ENCODE results near the gene KIF20A.
A peak's percentile ranks its signal among the peaks of the same experiment; 100 is the strongest.
"Not testable (repeated sequence)": the region's sequence is repeated elsewhere in the genome, so short reads cannot be mapped to it uniquely, and the experiment has no call there.

Gene KIF20A

GRCh38 chr5:138182808-138183207, 3.9 kb downstream of the KIF20A start:
- Histone ChIP-seq H3K9me3 (no peaks in the 10 kb centered on the region), H3K36me3 (peaks cover 73% of the 10 kb centered on the region), H4K20me1 (peaks cover 55% of the 10 kb centered on the region), H3K27ac (no peak overlapping the region), H3K4me3 (no peak overlapping the region), H3K4me1 (peaks cover 20% of the 10 kb centered on the region), H3K9ac (no peak overlapping the region; the same call in 1 of the 2 replicates), H3K27me3 (no peaks in the 10 kb centered on the region), H3K4me2 (no peak overlapping the region)
- TF ChIP-seq Cebpa-rat (IDR thresholded peaks at IDR 0.05) = no peak

DNA sequence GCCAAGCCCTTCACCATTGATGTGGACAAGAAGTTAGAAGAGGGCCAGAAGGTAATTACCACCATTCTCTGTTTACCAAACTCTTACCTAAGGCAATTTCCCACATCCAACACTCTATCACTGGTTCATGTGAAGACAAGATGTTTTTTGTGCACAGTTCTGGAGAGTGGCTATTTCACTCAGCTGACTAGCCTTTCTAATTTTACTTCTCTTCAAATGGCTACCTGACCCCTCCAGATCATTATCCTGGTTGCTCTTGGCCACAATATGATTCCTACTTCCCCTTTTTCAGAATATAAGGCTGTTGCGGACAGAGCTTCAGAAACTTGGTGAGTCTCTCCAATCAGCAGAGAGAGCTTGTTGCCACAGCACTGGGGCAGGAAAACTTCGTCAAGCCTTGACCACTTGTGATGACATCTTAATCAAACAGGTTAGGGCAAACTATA, 7.1 kb downstream of the KIF20A start:
- H3K27me3 ChIP-seq = no peaks in the 10 kb centered on the region
- no peak overlapping the region for H3K4me2 ChIP-seq
- H3K36me3 ChIP-seq = peaks cover 100% of the 10 kb centered on the region
- H3K9ac ChIP-seq = no peak overlapping the region
- no peaks in the 10 kb centered on the region for H3K9me3 ChIP-seq
- peaks cover 56% of the 10 kb centered on the region for H4K20me1 ChIP-seq
- TF ChIP-seq Cebpa-rat (IDR thresholded peaks at IDR 0.05) = no peak
- no peak overlapping the region for H3K4me3 ChIP-seq
- no peak overlapping the region for H3K27ac ChIP-seq
- H3K4me1 ChIP-seq = peaks cover 2% of the 10 kb centered on the region; the same call in 1 of the 2 replicates

DNA sequence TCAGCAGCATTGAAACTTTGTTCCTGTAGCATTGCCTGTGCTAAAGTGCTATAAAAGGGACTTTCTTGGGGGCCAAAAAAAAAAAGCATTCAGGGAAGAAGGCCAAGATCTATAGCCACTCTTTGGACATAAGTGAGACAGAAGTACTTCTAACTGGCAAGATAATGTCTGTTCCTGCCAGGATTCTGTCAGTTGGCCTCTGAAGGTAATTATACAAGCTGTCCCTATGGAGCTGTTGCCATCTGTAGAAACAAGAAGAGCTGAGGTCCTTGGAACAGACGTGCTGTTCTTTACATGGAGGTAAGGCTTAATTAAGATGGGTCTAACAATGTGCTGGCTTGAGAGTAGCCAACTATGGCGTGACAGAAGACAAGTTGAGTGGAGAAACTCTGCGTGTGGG, 9.7 kb downstream of the KIF20A start:
- Histone ChIP-seq H3K36me3 (peaks cover 100% of the 10 kb centered on the region), H3K9ac (no peak overlapping the region), H3K9me3 (no peaks in the 10 kb centered on the region), H3K27me3 (no peaks in the 10 kb centered on the region), H3K4me1 (no peaks in the 10 kb centered on the region), H3K27ac (no peak overlapping the region), H3K4me3 (no peak overlapping the region), H4K20me1 (peaks cover 42% of the 10 kb centered on the region), H3K4me2 (no peak overlapping the region)
- TF ChIP-seq Cebpa-rat (IDR thresholded peaks at IDR 0.05) = no peak

GRCh38 chr5:138192826-138193225, 13.9 kb downstream of the KIF20A start:
- H3K27me3 ChIP-seq = no peaks in the 10 kb centered on the region
- 0 out of 2 replicates have a peak, but pooled peaks cover 12% of the 10 kb centered on the region for H4K20me1 ChIP-seq
- no peak overlapping the region for H3K27ac ChIP-seq
- peaks cover 96% of the 10 kb centered on the region for H3K36me3 ChIP-seq
- no peak overlapping the region for H3K4me3 ChIP-seq
- no peaks in the 10 kb centered on the region for H3K9me3 ChIP-seq
- no peak overlapping the region for H3K4me2 ChIP-seq
- no peak overlapping the region for H3K9ac ChIP-seq
- no peaks in the 10 kb centered on the region for H3K4me1 ChIP-seq
- no peak for TF ChIP-seq Cebpa-rat (IDR thresholded peaks at IDR 0.05)

DNA sequence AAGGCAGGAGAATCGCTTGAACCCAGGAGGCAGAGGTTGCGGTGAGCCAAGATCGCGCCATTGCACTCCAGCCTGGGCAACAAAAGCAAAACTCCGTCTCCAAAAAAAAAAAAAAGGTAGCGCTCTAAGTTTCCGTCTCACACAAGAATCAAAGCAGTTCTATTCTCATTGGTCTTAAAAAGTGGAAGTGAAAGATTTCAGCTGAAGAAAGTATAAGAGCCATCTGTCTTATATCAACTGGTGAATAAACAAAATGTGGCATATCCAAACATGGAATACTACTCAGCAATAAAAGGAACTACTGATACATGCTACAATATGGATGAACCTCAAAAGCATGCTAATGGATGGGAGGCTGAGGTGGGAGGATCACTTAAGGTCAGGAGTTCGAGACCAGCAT, 14.9 kb downstream of the KIF20A start:
- H3K4me1 ChIP-seq, H3K4me3 ChIP-seq, H3K27ac ChIP-seq, H3K27me3 ChIP-seq, H3K9ac ChIP-seq, H4K20me1 ChIP-seq, H3K4me2 ChIP-seq, H3K9me3 ChIP-seq: not testable (repeated sequence)
- H3K36me3 ChIP-seq = peaks cover 96% of the 10 kb centered on the region

DNA sequence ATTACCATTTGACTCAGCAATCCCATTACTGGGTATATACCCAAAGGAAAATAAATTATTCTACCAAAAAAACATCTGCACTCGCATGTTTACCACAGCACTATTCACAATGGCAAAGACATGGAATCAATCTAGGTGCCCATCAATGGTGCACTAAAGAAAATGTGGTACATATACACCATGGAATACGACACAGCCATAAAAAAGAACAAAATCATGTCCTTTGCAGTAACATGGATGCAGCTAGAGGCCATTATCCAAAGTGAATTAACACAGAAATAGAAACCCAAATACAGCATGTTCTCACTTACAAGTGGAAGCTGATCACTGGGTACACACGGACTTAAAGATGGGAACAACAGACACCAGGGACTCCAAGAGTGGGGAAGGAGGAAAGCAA, 32.1 kb downstream of the KIF20A start:
- Histone ChIP-seq H3K4me2 (peak overlapping the region; percentile 88), H3K36me3 (peaks cover 55% of the 10 kb centered on the region), H3K27me3 (no peaks in the 10 kb centered on the region), H3K4me3 (no peak overlapping the region), H3K4me1 (peaks cover 26% of the 10 kb centered on the region), H3K27ac (no peak overlapping the region), H4K20me1 (0 out of 2 replicates have a peak, but pooled peaks cover 7% of the 10 kb centered on the region), H3K9ac (no peak overlapping the region), H3K9me3 (no peaks in the 10 kb centered on the region)
- no peak for TF ChIP-seq Cebpa-rat (IDR thresholded peaks at IDR 0.05)

DNA sequence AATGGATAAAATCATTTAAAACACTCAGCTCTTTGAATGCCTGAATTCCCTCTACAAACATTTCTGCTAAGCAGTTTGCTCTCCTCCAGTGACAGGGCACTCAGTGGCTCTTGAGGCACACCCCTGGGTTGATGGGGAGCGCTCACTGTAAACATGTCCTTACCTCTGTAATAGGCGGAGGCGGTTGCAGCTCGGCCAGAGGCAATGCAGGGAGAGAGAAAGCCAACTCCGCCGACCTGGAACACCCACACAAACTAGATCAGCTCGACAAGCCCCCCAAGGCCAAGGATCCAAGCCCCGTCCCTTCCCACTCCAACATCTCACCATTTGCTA, 33.9 kb downstream of the KIF20A start:
- no peaks in the 10 kb centered on the region for H3K9me3 ChIP-seq
- peak overlapping the region; percentile 82 for H3K27ac ChIP-seq
- H3K9ac ChIP-seq = peak overlapping the region; percentile 94
- H3K36me3 ChIP-seq = peaks cover 39% of the 10 kb centered on the region
- peak overlapping the region; percentile 97 for H3K4me3 ChIP-seq
- no peaks in the 10 kb centered on the region for H3K27me3 ChIP-seq
- no peak for TF ChIP-seq Cebpa-rat (IDR thresholded peaks at IDR 0.05)
- peak overlapping the region; percentile 88 for H3K4me2 ChIP-seq
- H4K20me1 ChIP-seq = no peaks in the 10 kb centered on the region
- H3K4me1 ChIP-seq = peaks cover 26% of the 10 kb centered on the region

DNA sequence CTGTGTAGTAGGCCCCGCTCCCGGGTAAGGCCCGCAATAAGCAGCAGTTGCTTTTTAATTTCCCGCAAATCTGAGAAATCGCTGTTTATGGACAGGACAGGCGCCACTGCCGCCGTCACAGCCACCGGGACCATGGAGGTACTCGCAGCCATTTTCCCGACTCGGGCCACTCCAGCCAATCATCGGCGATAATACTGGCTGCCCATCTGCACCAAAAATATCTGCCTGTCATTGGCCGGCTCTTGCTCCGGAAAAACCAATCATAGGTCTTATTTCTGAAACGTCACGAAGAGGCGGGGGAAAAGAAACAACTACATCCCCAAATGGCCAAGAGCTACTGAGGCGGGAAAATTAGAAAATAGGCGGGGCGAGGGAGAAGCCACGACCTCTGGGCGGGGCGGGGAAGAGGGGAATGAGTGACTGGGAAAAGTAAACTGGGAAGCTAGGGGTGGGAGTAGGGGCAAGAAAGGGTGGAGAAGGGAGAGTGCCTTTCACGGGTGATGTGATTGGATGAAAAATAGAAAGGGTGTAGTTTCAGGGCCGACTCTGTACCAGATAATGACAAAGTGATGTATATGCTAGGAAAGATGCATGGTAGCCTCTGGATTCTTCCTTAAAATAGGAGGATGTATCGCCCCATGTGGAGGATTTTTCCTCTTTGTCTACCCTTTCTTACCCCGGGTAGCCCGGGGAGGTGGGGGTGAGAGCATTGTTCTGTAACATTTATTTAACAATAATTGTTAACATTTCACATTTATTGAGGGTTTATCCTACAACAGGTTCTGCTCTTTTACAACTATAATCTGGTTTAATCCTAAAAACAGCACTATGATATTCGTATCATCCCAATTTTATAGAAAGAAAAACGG, 34.5 kb downstream of the KIF20A start, which contains the start of gene CDC23:
Gene CDC23, minus strand, starts transcription at position 163 of the 869 bp plus-strand sequence. Its CDS starts 11 bp downstream, at position 152.
- Histone ChIP-seq H3K36me3 (peaks cover 33% of the 10 kb centered on the region), H3K4me2 (peak within 1 kb of the TSS; percentile 88), H3K4me3 (peak within 1 kb of the TSS; percentile 97), H3K27ac (peak within 1 kb of the TSS; percentile 82), H3K9ac (peak within 1 kb of the TSS; percentile 94), H3K4me1 (peaks cover 26% of the 10 kb centered on the region), H3K27me3 (no peaks in the 10 kb centered on the region), H3K9me3 (no peaks in the 10 kb centered on the region), H4K20me1 (no peaks in the 10 kb centered on the region)
- TF ChIP-seq Cebpa-rat (IDR thresholded peaks at IDR 0.05) = no peak

GRCh38 chr5:138216799-138217198, 37.9 kb downstream of the KIF20A start:
- Histone ChIP-seq H3K27ac (no peak overlapping the region), H3K27me3 (no peaks in the 10 kb centered on the region), H3K36me3 (no peaks in the 10 kb centered on the region), H3K4me1 (peaks cover 15% of the 10 kb centered on the region), H3K4me2 (no peak overlapping the region), H3K9ac (no peak overlapping the region), H3K4me3 (no peak overlapping the region), H4K20me1 (no peaks in the 10 kb centered on the region), H3K9me3 (peaks cover 5% of the 10 kb centered on the region; the same call in 1 of the 2 replicates)
- peak; percentile 71; the same call in 1 of the 2 replicates for TF ChIP-seq Cebpa-rat (IDR thresholded peaks at IDR 0.05)

GRCh38 chr5:138223532-138223931, 44.6 kb downstream of the KIF20A start:
- no peaks in the 10 kb centered on the region; the same call in 1 of the 2 replicates for H3K4me1 ChIP-seq
- H3K9ac ChIP-seq = no peak overlapping the region
- H3K36me3 ChIP-seq = no peaks in the 10 kb centered on the region
- no peak overlapping the region for H3K4me3 ChIP-seq
- H3K27me3 ChIP-seq = no peaks in the 10 kb centered on the region
- H3K9me3 ChIP-seq = peaks cover 22% of the 10 kb centered on the region
- no peak for TF ChIP-seq Cebpa-rat (IDR thresholded peaks at IDR 0.05)
- no peaks in the 10 kb centered on the region for H4K20me1 ChIP-seq
- H3K27ac ChIP-seq = no peak overlapping the region
- no peak overlapping the region for H3K4me2 ChIP-seq

Measured in BLaER1 (cell line).